IMR-90 (cell line): ENCODE data around the gene HOXC6. TPM values are rescaled to one million over a fixed set of nuclear protein-coding genes. Genes with fewer than 3 reads are reported as not detected.

Experiments
- ATAC-seq: fragments of 200-7000 bp; cut with Tn5 transposase; 2 replicates; pipeline ENCODE4 v1.9.1; 2020; ENCODE audit warnings: low read depth, mild to moderate bottlenecking, moderate library complexity
- BruUV-seq: library from RNA; stranded (reverse); fragments of 400-500 nt; replicated peaks from 2 replicates; lab custom pipeline; 2021; lab: Mats Ljungman, UMichigan
- CTCF ChIA-PET: fragments of 300-600 bp; formaldehyde crosslinking; extraction: SDS; loops from one replicate; lab custom pipeline; 2021; ENCODE audit warnings: antibody characterized with exemption; lab: Yijun Ruan, JAX
- POLR2A ChIA-PET: fragments of 300-600 bp; sonication (Branson Sonifier 250); formaldehyde crosslinking; loops from one replicate; lab custom pipeline; 2022; ENCODE audit warnings: antibody characterized with exemption; ENCODE audit not compliant: unreplicated experiment; lab: Charles Lee
- DNase-seq: peaks from one replicate; pipeline ENCODE4 v3.0.0; 2013
- H2AFZ ChIP-seq: replicated peaks from 2 replicates; pipeline ENCODE3; 2013; ENCODE audit warnings: low read length, mild to moderate bottlenecking; ENCODE audit not compliant: poor library complexity
- H2AK5ac ChIP-seq: 2 replicates; pipeline ENCODE4 v1.6.1; 2013; ENCODE audit warnings: low read depth, low read length, inconsistent platforms
- H2AK9ac ChIP-seq: replicated peaks from 2 replicates; pipeline ENCODE3; 2013; ENCODE audit warnings: mild to moderate bottlenecking, low read depth, low read length, moderate library complexity; ENCODE audit not compliant: poor library complexity
- H2BK120ac ChIP-seq: 2 replicates; pipeline ENCODE4 v1.6.1; 2013; ENCODE audit warnings: low read depth, low read length, inconsistent platforms
- H2BK15ac ChIP-seq: 3 replicates; pipeline ENCODE4 v1.6.1; 2013; ENCODE audit warnings: low read depth, low read length, inconsistent platforms
- H2BK20ac ChIP-seq: 2 replicates; pipeline ENCODE4 v1.6.1; 2013; ENCODE audit warnings: low read depth, mild to moderate bottlenecking, inconsistent platforms, low read length, moderate library complexity
- H2BK5ac ChIP-seq: 2 replicates; pipeline ENCODE4 v1.6.1; 2013; ENCODE audit warnings: mild to moderate bottlenecking, low read depth, low read length, inconsistent platforms; ENCODE audit not compliant: poor library complexity, severe bottlenecking
- H3K14ac ChIP-seq: replicated peaks from 2 replicates; pipeline ENCODE4 v1.6.1; 2013; ENCODE audit warnings: low read depth, low read length, inconsistent platforms
- H3K18ac ChIP-seq: 2 replicates; pipeline ENCODE4 v1.6.1; 2013; ENCODE audit warnings: low read depth, low read length, control low read depth
- H3K23ac ChIP-seq: 2 replicates; pipeline ENCODE4 v1.6.1; 2013; ENCODE audit warnings: low read depth, low read length, inconsistent platforms
- H3K27ac ChIP-seq: 2 replicates; pipeline ENCODE4 v1.5.1; 2013; ENCODE audit warnings: mild to moderate bottlenecking, control low read depth, low read length; ENCODE audit not compliant: insufficient read depth
- H3K27me3 ChIP-seq: 2 replicates; pipeline ENCODE4 v1.6.1; 2013; ENCODE audit warnings: low read length; ENCODE audit not compliant: control insufficient read depth, insufficient read depth
- H3K36me3 ChIP-seq: 2 replicates; pipeline ENCODE4 v1.6.1; 2013; ENCODE audit warnings: low read length, mixed read lengths; ENCODE audit not compliant: control insufficient read depth, insufficient read depth
- H3K4ac ChIP-seq: 2 replicates; pipeline ENCODE4 v1.6.1; 2013; ENCODE audit warnings: low read depth, low read length, inconsistent platforms
- H3K4me1 ChIP-seq: 2 replicates; pipeline ENCODE4 v1.6.1; 2013; ENCODE audit warnings: low read length, mixed read lengths; ENCODE audit not compliant: control insufficient read depth, insufficient read depth
- H3K4me2 ChIP-seq: 2 replicates; pipeline ENCODE4 v1.6.1; 2013; ENCODE audit warnings: low read depth, mild to moderate bottlenecking, control low read depth, low read length, moderate library complexity
- H3K4me3 ChIP-seq: 2 replicates; pipeline ENCODE4 v1.5.1; 2013; ENCODE audit warnings: low read depth, mild to moderate bottlenecking, control low read depth, low read length, moderate library complexity; ENCODE audit not compliant: insufficient read depth
- H3K56ac ChIP-seq: 2 replicates; pipeline ENCODE4 v1.6.1; 2013; ENCODE audit warnings: low read length, inconsistent platforms; ENCODE audit not compliant: insufficient read depth; ENCODE audit errors: extremely low read depth
- H3K79me1 ChIP-seq, 2 experiments: 2 replicates each; pipeline ENCODE4 v1.6.1; 2013; ENCODE audit warnings: low read length in 2 of 2, inconsistent platforms in 1 of 2, low read depth in 1 of 2
- H3K9ac ChIP-seq: 2 replicates; pipeline ENCODE4 v1.6.1; 2013; ENCODE audit warnings: low read depth, low read length, control low read depth
- H3K9me1 ChIP-seq: 2 replicates; pipeline ENCODE4 v1.6.1; 2013; ENCODE audit warnings: low read length, inconsistent platforms; ENCODE audit not compliant: insufficient read depth
- H3K9me3 ChIP-seq: 2 replicates; pipeline ENCODE4 v1.6.1; 2013; ENCODE audit warnings: low read length; ENCODE audit not compliant: control insufficient read depth, insufficient read depth
- H4K20me1 ChIP-seq: 2 replicates; pipeline ENCODE4 v1.6.1; 2013; ENCODE audit warnings: low read length, inconsistent platforms; ENCODE audit not compliant: insufficient read depth
- H4K5ac ChIP-seq: 2 replicates; pipeline ENCODE4 v1.6.1; 2013; ENCODE audit warnings: mild to moderate bottlenecking, low read depth, low read length, control low read depth
- H4K8ac ChIP-seq, 2 experiments: 2 replicates each; pipeline ENCODE4 v1.6.1; 2013; ENCODE audit warnings: low read depth in 2 of 2, low read length in 2 of 2, control low read depth in 1 of 2, inconsistent platforms in 1 of 2
- H4K91ac ChIP-seq: 2 replicates; pipeline ENCODE4 v1.6.1; 2013; ENCODE audit warnings: low read depth, low read length, inconsistent platforms; ENCODE audit not compliant: insufficient read depth
- CEBPB ChIP-seq: IDR thresholded peaks from 2 replicates; pipeline ENCODE4 v1.6.1; 2012; ENCODE audit warnings: low read depth, low read length, improper control_type of control experiment
- FOS ChIP-seq: fragments of 150-350 bp; IDR thresholded peaks from 2 replicates; pipeline ENCODE4 v1.6.1; 2016; ENCODE audit warnings: low read depth, low read length
- MAZ ChIP-seq: IDR thresholded peaks from 2 replicates; pipeline ENCODE4 v1.6.1; 2012; ENCODE audit warnings: low read depth, mild to moderate bottlenecking, low read length, improper control_type of control experiment, moderate library complexity, borderline replicate concordance
- MXI1 ChIP-seq: IDR thresholded peaks from 2 replicates; pipeline ENCODE4 v1.6.1; 2012; ENCODE audit warnings: low read depth, mild to moderate bottlenecking, low read length, moderate library complexity, borderline replicate concordance
- NFE2L2 ChIP-seq: fragments of 150-350 bp; IDR thresholded peaks from 2 replicates; pipeline ENCODE4 v1.6.1; 2016; ENCODE audit warnings: low read depth, mild to moderate bottlenecking, low read length
- POLR2A ChIP-seq: IDR thresholded peaks from 2 replicates; pipeline ENCODE4 v1.6.1; 2012; ENCODE audit warnings: mild to moderate bottlenecking, low read depth, low read length
- RAD21 ChIP-seq: IDR thresholded peaks from 2 replicates; pipeline ENCODE4 v1.6.1; 2012; ENCODE audit warnings: low read length, improper control_type of control experiment
- RCOR1 ChIP-seq: IDR thresholded peaks from 2 replicates; pipeline ENCODE4 v1.6.1; 2012; ENCODE audit warnings: mild to moderate bottlenecking, low read length, improper control_type of control experiment; ENCODE audit not compliant: insufficient replicate concordance
- RFX5 ChIP-seq: IDR thresholded peaks from 2 replicates; pipeline ENCODE4 v1.8.0; 2012; ENCODE audit warnings: low read depth, mild to moderate bottlenecking, low read length, moderate library complexity
- SMC3 ChIP-seq: fragments of 150-350 bp; IDR thresholded peaks from 2 replicates; pipeline ENCODE4 v1.6.1; 2016; ENCODE audit warnings: low read depth, mild to moderate bottlenecking, antibody characterized with exemption, low read length, moderate library complexity
- USF2 ChIP-seq: fragments of 150-350 bp; IDR thresholded peaks from 2 replicates; pipeline ENCODE4 v1.6.1; 2017; ENCODE audit warnings: mild to moderate bottlenecking, antibody characterized with exemption, low read length, low read depth
- WGBS, 2 experiments: methylation state at CpG; one replicate each; pipeline versions ENCODE4 v1.1.5 to v1.1.7; 2013; ENCODE audit warnings: missing lambda C conversion rate in 2 of 2; ENCODE audit not compliant: insufficient read length in 1 of 2; ENCODE audit errors: extremely low coverage in 2 of 2; 5-methylcytosine and 5-hydroxymethylcytosine counted together
- dilution Hi-C: fragments of 300-500 bp; cut with HindIII; formaldehyde crosslinking; loops from one replicate; pipeline ENCODE4 v1.14.3; 2018; ENCODE audit warnings: low sequenced_read_pairs; ENCODE audit not compliant: unreplicated experiment
- in situ Hi-C: fragments of 300-500 bp; cut with MboI; formaldehyde crosslinking; loops from 3 replicates; pipeline ENCODE4 v1.14.3; 2019; ENCODE audit warnings: low sequenced_read_pairs, inconsistent platforms, mixed read lengths
- intact Hi-C: fragments of 100-400 bp; cut with micrococcal nuclease; formaldehyde crosslinking; loops from 2 replicates; pipeline ENCODE4 v1.10.0; 2022
- polyA plus RNA-seq, 3 experiments: library from polyadenylated mRNA; depleted of rRNA; stranded (reverse); fragments of >200 nt; gene quantifications; 2 replicates each; pipeline ENCODE4 v1.2.3, GENCODE V29; 2012; ENCODE audit warnings: low replicate concordance in 1 of 3
- total RNA-seq: library from RNA; depleted of rRNA; stranded (reverse); fragments of >200 nt; gene quantifications from 2 replicates; pipeline ENCODE4 v1.2.3, GENCODE V29; 2012
- TF ChIP-seq, protein P1 (sequence below): conservative IDR thresholded peaks from 2 replicates; pipeline ENCODE4 v1.5.1; 2012; ENCODE audit warnings: mild to moderate bottlenecking, low read depth, low read length, improper control_type of control experiment

HOXC6 gene
- total and polyA plus RNA-seq, 2 of the 4 experiments (the other 2 are of a cell fraction) = 1.1 TPM; not detected in 1

- TF ChIP-seq NFE2L2 (no peak), FOS (no peak), MAZ (no peak), MXI1 (no peak), RCOR1 (no peak), CEBPB (no peak), POLR2A (no peak), RAD21 (no peak), RFX5 (no peak), SMC3 (no peak), USF2 (no peak)
- TF ChIP-seq, protein P1, sequence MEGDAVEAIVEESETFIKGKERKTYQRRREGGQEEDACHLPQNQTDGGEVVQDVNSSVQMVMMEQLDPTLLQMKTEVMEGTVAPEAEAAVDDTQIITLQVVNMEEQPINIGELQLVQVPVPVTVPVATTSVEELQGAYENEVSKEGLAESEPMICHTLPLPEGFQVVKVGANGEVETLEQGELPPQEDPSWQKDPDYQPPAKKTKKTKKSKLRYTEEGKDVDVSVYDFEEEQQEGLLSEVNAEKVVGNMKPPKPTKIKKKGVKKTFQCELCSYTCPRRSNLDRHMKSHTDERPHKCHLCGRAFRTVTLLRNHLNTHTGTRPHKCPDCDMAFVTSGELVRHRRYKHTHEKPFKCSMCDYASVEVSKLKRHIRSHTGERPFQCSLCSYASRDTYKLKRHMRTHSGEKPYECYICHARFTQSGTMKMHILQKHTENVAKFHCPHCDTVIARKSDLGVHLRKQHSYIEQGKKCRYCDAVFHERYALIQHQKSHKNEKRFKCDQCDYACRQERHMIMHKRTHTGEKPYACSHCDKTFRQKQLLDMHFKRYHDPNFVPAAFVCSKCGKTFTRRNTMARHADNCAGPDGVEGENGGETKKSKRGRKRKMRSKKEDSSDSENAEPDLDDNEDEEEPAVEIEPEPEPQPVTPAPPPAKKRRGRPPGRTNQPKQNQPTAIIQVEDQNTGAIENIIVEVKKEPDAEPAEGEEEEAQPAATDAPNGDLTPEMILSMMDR = no peak
- intact Hi-C loops (no loop called here), dilution Hi-C loops (no loop called here), in situ Hi-C loops (no loop called here)
- DNase-seq (no peak), ATAC-seq (no peak)
- Histone ChIP-seq H2BK5ac (no peak overlapping the region), H3K4me1 (no peaks in the 10 kb centered on the region), H3K9me3 (no peaks in the 10 kb centered on the region), H3K14ac (no peak overlapping the region), H2AK9ac (no peak overlapping the region), H3K9me1 (no peaks in the 10 kb centered on the region), H3K18ac (no peak overlapping the region), H4K8ac (no peak overlapping the region), H2BK120ac (no peak overlapping the region), H3K23ac (no peak overlapping the region), H3K4ac (no peak overlapping the region), H3K79me1 (no peaks in the 10 kb centered on the region), H2AK5ac (no peak overlapping the region), H2BK20ac (no peak overlapping the region), H3K27me3 (peaks cover 84% of the 10 kb centered on the region), H4K5ac (no peak overlapping the region), H4K20me1 (no peaks in the 10 kb centered on the region), H3K36me3 (no peaks in the 10 kb centered on the region), H2AFZ (no peak overlapping the region), H3K4me3 (no peak overlapping the region), H3K56ac (no peak overlapping the region), H3K4me2 (no peak overlapping the region), H3K9ac (no peak overlapping the region), H4K91ac (no peak overlapping the region), H2BK15ac (no peak overlapping the region), H3K27ac (no peak overlapping the region)
- WGBS, 2 experiments = 0% methylated on average over 2 of the region's 16 CpGs; no CpG with 5 or more reads in 1 of the 2 experiments
- ChIA-PET POLR2A (no interaction called here), CTCF (interaction anchor here (0.5 kb wide), 1 partner anchor 11 kb away, joined by 3 read pairs; no protein-coding TSS in a partner anchor)
- BruUV-seq = no TSS peak
Observed at GRCh38 chr12:54021432-54022013, 6.7 kb upstream of the HOXC6 start.
